Measurements from ENCODE around the gene SPAG8. TPM values are rescaled to one million over a fixed set of nuclear protein-coding genes. Genes with fewer than 3 reads are reported as not detected.
A peak's percentile ranks its signal among the peaks of the same experiment; 100 is the strongest.

SPAG8 gene
- total and polyA plus RNA-seq, 9 of the 15 experiments (the other 6 are each of a cell fraction or from before 2014, with no cell fraction given): 0.03 to 0.47 (median 0.21) TPM

DNA sequence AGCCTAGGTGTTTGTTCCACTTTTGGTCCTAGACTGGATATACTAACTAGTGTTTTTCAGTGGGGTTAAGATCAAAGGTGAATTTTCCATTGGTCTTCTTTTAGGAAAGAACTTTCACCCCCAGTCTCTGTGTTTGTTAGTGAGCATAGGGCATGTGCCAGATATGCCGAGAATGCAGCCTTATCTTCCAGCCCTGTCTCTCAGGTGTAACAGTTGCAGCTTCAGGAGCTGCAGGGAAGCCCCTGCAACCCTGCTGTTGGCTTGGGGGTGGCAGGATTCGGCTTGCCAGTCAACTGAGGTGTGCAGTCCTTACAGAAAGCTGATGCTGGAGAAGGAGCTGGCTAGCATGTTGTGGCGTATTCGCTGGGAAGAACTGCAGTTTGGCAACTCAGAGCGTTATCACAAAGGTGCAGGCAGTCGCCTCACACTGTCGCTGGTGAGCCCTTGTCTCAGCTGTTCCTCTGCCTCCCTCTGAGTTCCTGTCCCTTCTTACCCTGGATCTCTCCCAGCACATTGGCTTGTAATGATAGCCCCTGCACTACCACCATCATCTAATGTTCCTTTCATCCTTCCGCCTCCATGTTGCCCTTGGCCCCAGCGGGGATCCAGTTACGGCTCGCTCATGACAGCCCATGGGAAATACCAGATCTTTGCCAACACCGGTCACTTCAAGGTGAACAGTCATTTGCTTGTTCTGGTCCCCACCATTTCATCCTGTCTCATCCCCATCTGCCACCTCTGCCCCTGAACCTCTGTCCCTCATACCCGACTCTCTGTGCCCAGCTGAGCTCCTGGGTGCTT is 10.5 kb downstream of the SPAG8 start:
- Histone ChIP-seq H2AFZ (ENCODE audit: low read depth, low read length) (peak overlapping the region; percentile 74), H3K9me3 (replicated peaks; ENCODE audit: control insufficient read depth, insufficient read depth, low read depth, low read length) (no peaks in the 10 kb centered on the region), H3K9ac (ENCODE audit: insufficient read depth in 1 of 2, low read depth in 2 of 2, low read length in 2 of 2) (peak overlapping the region; percentile 15 to 35; a peak in 3 of 4 replicates), H3K27ac (ENCODE audit: extremely low read depth, low read depth, low read length) (peak overlapping the region; percentile 61; the same call in 2 of the 3 replicates), H3K36me3 (ENCODE audit: control insufficient read depth, insufficient read depth, low read length) (peaks cover 32% of the 10 kb centered on the region; the same call in 2 of the 3 replicates), H3K79me2 (ENCODE audit: control insufficient read depth, insufficient read depth, low read length) (no peaks in the 10 kb centered on the region; the same call in 2 of the 3 replicates), H3K4me1 (replicated peaks in 1 of 2; ENCODE audit: control insufficient read depth in 2 of 2, insufficient read depth in 2 of 2, low read length in 2 of 2) (peaks cover 16 to 34% of the 10 kb centered on the region in 2 experiments; a peak in 4 of 5 replicates), H4K20me1 (replicated peaks; ENCODE audit: control insufficient read depth, insufficient read depth, low read length) (no peaks in the 10 kb centered on the region), H3K9me1 (ENCODE audit: control insufficient read depth, insufficient read depth, low read length) (no peaks in the 10 kb centered on the region), H3K27me3 (ENCODE audit: control insufficient read depth in 2 of 2, insufficient read depth in 2 of 2, low read length in 2 of 2) (no peaks in the 10 kb centered on the region), H3K4me3 (no peak overlapping the region), H3K4me2 (ENCODE audit: insufficient read depth, low read length) (peak overlapping the region; percentile 64)
- no TSS peak for BruUV-seq (replicated peaks)
- peak; percentile 56 to 84 (median 70) for DNase-seq (ENCODE audit: extremely low read depth in 1 of 4, low spot score in 3 of 4)
- WGBS (ENCODE audit: insufficient coverage, low coverage, missing lambda C conversion rate): 11% methylated on average over 11 of the region's 13 CpGs
- intact Hi-C loops (cut with micrococcal nuclease): no loop called here
- ChIA-PET POLR2A (interaction anchor here (0.6 to 1.5 kb wide), 7 partner anchors 8 to 162 kb away, joined by 3 to 7 read pairs (median 5); partner anchors contain the start of genes HINT2 and SPAG8), CTCF (ENCODE audit: low intra/inter-chr PET ratio) (no interaction called here)
- FAIRE-seq: peak; percentile 98
- in situ Hi-C loops (cut with MboI): no loop called here
- peak; percentile 92 for ATAC-seq
- 0 out of 2 replicates have a peak, but pooled peaks have one; percentile 40 for TF ChIP-seq GATA2 (CRISPR knock-in tag; IDR thresholded peaks at IDR 0.05)
- 0 out of 2 replicates have a peak, but pooled peaks have one; percentile 14 for TF ChIP-seq SMAD4 (CRISPR knock-in tag; conservative IDR thresholded peaks at IDR 0.05)
- no peak for TF ChIP-seq ZNF280A (IDR thresholded peaks at IDR 0.05; ENCODE audit: low read depth, partially characterized antibody)
- no peak for TF ChIP-seq SAFB2 (IDR thresholded peaks at IDR 0.05; ENCODE audit: borderline replicate concordance, low read depth, low read length, severe bottlenecking)
- peak; percentile 42; the same call in 1 of the 2 replicates for TF ChIP-seq POLR2AphosphoS5 (IDR thresholded peaks at IDR 0.05; ENCODE audit: control insufficient read depth, insufficient read depth, low read depth, low read length)
- TF ChIP-seq, protein P1, sequence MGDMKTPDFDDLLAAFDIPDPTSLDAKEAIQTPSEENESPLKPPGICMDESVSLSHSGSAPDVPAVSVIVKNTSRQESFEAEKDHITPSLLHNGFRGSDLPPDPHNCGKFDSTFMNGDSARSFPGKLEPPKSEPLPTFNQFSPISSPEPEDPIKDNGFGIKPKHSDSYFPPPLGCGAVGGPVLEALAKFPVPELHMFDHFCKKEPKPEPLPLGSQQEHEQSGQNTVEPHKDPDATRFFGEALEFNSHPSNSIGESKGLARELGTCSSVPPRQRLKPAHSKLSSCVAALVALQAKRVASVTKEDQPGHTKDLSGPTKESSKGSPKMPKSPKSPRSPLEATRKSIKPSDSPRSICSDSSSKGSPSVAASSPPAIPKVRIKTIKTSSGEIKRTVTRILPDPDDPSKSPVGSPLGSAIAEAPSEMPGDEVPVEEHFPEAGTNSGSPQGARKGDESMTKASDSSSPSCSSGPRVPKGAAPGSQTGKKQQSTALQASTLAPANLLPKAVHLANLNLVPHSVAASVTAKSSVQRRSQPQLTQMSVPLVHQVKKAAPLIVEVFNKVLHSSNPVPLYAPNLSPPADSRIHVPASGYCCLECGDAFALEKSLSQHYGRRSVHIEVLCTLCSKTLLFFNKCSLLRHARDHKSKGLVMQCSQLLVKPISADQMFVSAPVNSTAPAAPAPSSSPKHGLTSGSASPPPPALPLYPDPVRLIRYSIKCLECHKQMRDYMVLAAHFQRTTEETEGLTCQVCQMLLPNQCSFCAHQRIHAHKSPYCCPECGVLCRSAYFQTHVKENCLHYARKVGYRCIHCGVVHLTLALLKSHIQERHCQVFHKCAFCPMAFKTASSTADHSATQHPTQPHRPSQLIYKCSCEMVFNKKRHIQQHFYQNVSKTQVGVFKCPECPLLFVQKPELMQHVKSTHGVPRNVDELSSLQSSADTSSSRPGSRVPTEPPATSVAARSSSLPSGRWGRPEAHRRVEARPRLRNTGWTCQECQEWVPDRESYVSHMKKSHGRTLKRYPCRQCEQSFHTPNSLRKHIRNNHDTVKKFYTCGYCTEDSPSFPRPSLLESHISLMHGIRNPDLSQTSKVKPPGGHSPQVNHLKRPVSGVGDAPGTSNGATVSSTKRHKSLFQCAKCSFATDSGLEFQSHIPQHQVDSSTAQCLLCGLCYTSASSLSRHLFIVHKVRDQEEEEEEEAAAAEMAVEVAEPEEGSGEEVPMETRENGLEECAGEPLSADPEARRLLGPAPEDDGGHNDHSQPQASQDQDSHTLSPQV (IDR thresholded peaks at IDR 0.05): 0 out of 2 replicates have a peak, but pooled peaks have one; percentile 32
- TF ChIP-seq DACH1 (IDR thresholded peaks at IDR 0.05; ENCODE audit: partially characterized antibody): peak; percentile 74
- TF ChIP-seq CBX3 (IDR thresholded peaks at IDR 0.05; ENCODE audit: borderline replicate concordance in 1 of 2, low read length in 2 of 2): no peak
- TF ChIP-seq ZC3H8 (IDR thresholded peaks at IDR 0.05): no peak
- TF ChIP-seq CREBBP (IDR thresholded peaks at IDR 0.05; ENCODE audit: low read depth, low read length): no peak
- TF ChIP-seq CHD4 (IDR thresholded peaks at IDR 0.05; ENCODE audit: insufficient read depth, insufficient replicate concordance, low read depth, low read length, poor library complexity, severe bottlenecking): no peak

Data from K562 (cell line).